ENCODE results near the gene RPUSD4.

DNA sequence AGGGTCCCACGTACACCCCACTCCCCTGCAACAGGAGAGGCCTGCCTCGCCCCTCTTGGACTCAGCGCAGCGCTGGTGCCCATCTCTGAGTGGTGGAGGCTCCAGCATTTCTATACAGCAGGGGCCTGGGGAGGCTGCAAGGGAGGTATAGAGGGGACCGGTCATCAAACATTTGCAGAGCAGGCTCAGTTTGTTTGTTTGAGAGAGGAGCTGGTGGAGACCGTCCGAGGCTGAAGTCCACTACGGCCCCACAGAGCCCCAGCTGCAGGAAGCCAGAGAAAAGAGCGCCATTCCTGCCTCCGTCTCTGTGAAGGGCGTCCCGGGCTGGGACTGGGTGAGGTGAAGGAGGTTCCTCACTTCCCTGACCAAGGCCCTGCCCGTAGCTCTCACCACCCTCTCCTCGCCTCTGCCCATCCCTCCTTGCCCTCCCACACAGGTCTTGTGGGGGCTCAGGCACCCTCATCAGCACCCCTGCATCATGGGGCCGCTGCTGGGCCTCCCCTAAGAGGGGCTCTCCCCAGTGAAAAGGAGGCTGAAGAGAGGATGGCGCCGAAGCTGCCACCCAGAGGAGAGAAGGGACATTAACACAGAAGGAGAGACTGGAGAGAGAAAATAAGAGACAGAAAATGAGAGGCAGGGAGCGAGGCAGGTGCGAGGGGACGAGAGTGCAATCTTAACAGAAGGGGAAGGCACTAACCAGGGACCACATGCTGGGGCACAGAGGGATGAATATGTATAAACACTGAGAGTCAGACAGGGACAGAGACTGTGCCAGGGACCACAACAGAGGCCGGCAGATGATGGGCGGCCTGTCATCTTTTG, 24.5 kb downstream of the RPUSD4 start:
- TF ChIP-seq, protein P1, sequence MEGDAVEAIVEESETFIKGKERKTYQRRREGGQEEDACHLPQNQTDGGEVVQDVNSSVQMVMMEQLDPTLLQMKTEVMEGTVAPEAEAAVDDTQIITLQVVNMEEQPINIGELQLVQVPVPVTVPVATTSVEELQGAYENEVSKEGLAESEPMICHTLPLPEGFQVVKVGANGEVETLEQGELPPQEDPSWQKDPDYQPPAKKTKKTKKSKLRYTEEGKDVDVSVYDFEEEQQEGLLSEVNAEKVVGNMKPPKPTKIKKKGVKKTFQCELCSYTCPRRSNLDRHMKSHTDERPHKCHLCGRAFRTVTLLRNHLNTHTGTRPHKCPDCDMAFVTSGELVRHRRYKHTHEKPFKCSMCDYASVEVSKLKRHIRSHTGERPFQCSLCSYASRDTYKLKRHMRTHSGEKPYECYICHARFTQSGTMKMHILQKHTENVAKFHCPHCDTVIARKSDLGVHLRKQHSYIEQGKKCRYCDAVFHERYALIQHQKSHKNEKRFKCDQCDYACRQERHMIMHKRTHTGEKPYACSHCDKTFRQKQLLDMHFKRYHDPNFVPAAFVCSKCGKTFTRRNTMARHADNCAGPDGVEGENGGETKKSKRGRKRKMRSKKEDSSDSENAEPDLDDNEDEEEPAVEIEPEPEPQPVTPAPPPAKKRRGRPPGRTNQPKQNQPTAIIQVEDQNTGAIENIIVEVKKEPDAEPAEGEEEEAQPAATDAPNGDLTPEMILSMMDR (conservative IDR thresholded peaks at IDR 0.05), result no peak
- TF ChIP-seq ZFX (IDR thresholded peaks at IDR 0.05), result no peak

Measured in C4-2B (cell line).